Hindlimb muscle (tissue), 1 donor: ENCODE data around the gene BBLN. TPM values are rescaled to one million over a fixed set of nuclear protein-coding genes. Genes with fewer than 3 reads are reported as not detected.

Experiments used
- polyA plus RNA-seq: library from polyadenylated mRNA; unstranded; fragments of 120-200 nt; gene quantifications from one replicate; pipeline ENCODE4 v1.2.1, GENCODE V29; 2013; ENCODE audit not compliant: insufficient read length

Gene BBLN
- polyA plus RNA-seq, 1 donor, result 34.3 TPM

Other genes starting within 250 kb of the BBLN start
- gene ST6GALNAC4, start 243.2 kb upstream of the BBLN start, polyA plus RNA-seq, result 46.7 TPM
- 3.3 TPM for gene PIP5KL1, start 229.5 kb upstream of the BBLN start, polyA plus RNA-seq
- gene DPM2, start 222.4 kb upstream of the BBLN start, polyA plus RNA-seq, result 21.8 TPM
- 17.8 TPM for gene EEIG1, start 179.3 kb upstream of the BBLN start, polyA plus RNA-seq
- 7.0 TPM for gene NAIF1, start 92.9 kb upstream of the BBLN start, polyA plus RNA-seq
- 14.9 TPM for gene SLC25A25, start 92.0 kb upstream of the BBLN start, polyA plus RNA-seq
- gene PTGES2, start 32.5 kb upstream of the BBLN start, polyA plus RNA-seq, result 38.8 TPM
- 1.1 TPM for gene LCN2, start 10.8 kb upstream of the BBLN start, polyA plus RNA-seq
- 120 TPM for gene CIZ1, start 31.3 kb downstream of the BBLN start, polyA plus RNA-seq
- 51.3 TPM for gene DNM1, start 43.1 kb downstream of the BBLN start, polyA plus RNA-seq
- gene GOLGA2, start 115.7 kb downstream of the BBLN start, polyA plus RNA-seq, result 89.4 TPM
- 21.8 TPM for gene SWI5, start 116.0 kb downstream of the BBLN start, polyA plus RNA-seq
- 23.5 TPM for gene TRUB2, start 162.2 kb downstream of the BBLN start, polyA plus RNA-seq
- 34.8 TPM for gene COQ4, start 162.6 kb downstream of the BBLN start, polyA plus RNA-seq
- 14.6 TPM for gene SLC27A4, start 180.3 kb downstream of the BBLN start, polyA plus RNA-seq
- 70.0 TPM for gene URM1, start 211.1 kb downstream of the BBLN start, polyA plus RNA-seq